GM23338 (cell line): ENCODE results near the gene VIPR1.
A peak's percentile ranks its signal among the peaks of the same experiment; 100 is the strongest.

Source experiments
- EZH2 ChIP-seq: fragments of 200-600 bp; sonication (generic); IDR thresholded peaks from one replicate; pipeline ENCODE4 v1.8.0; 2017; ENCODE audit warnings: antibody characterized with exemption, mild to moderate bottlenecking, low read depth; ENCODE audit not compliant: unreplicated experiment
- EZH2phosphoT487 ChIP-seq: fragments of 200-600 bp; sonication (generic); IDR thresholded peaks from one replicate; pipeline ENCODE4 v1.8.1; 2018; ENCODE audit warnings: antibody characterized with exemption; ENCODE audit not compliant: unreplicated experiment
- POLR2AphosphoS5 ChIP-seq: IDR thresholded peaks from 2 replicates; pipeline ENCODE4 v1.6.1; 2016; ENCODE audit warnings: antibody characterized with exemption, low read depth
- REST ChIP-seq: IDR thresholded peaks from one replicate; pipeline ENCODE4 v1.6.1; 2018; ENCODE audit warnings: antibody characterized with exemption; ENCODE audit not compliant: unreplicated experiment
- TF ChIP-seq, protein P1 (sequence below), 2 experiments: fragments of 200-600 bp in 1 of 2; sonication (generic) in 1 of 2; conservative IDR thresholded peaks; 2 replicates each; pipeline versions ENCODE4 v1.5.1 to v1.6.1; 2016 to 2017; ENCODE audit warnings: antibody characterized with exemption in 2 of 2, low read depth in 2 of 2, mild to moderate bottlenecking in 2 of 2, moderate library complexity in 1 of 2

DNA sequence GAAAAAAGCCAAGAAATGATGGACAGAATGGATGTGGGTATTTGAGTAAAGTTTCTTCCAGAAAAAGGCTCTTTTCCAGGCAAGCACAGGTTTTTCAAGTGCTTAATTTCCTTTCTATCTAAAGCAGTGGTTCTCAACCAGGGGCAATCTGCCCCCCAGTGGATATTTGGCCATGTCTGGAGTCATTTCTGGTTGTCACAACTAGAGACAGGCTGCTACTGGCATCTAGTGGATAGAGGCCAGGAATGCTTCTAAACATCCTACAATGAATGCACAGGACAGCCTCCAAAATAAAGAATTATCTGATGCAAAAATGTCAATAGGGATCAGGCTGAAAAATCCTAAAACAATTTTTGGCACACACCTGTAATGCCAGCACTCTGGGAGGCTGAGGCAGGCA is 55.4 kb downstream of the VIPR1 start:
- TF ChIP-seq, protein P1, sequence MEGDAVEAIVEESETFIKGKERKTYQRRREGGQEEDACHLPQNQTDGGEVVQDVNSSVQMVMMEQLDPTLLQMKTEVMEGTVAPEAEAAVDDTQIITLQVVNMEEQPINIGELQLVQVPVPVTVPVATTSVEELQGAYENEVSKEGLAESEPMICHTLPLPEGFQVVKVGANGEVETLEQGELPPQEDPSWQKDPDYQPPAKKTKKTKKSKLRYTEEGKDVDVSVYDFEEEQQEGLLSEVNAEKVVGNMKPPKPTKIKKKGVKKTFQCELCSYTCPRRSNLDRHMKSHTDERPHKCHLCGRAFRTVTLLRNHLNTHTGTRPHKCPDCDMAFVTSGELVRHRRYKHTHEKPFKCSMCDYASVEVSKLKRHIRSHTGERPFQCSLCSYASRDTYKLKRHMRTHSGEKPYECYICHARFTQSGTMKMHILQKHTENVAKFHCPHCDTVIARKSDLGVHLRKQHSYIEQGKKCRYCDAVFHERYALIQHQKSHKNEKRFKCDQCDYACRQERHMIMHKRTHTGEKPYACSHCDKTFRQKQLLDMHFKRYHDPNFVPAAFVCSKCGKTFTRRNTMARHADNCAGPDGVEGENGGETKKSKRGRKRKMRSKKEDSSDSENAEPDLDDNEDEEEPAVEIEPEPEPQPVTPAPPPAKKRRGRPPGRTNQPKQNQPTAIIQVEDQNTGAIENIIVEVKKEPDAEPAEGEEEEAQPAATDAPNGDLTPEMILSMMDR (conservative IDR thresholded peaks at IDR 0.05; ENCODE audit: low read depth in 2 of 2) = peak in 1 of 2 experiments; percentile 48; a peak in 2 of 4 replicates
- no peak for TF ChIP-seq EZH2
- TF ChIP-seq POLR2AphosphoS5 = no peak
- no peak for TF ChIP-seq EZH2phosphoT487
- TF ChIP-seq REST = no peak
